IPS-18c (cell line): Measurements from ENCODE around the gene BANP.
"Not testable (repeated sequence)": the region's sequence is repeated elsewhere in the genome, so short reads cannot be mapped to it uniquely, and the experiment has no call there.

Source experiments
- H3K4me3 ChIP-seq: 2 replicates; pipeline ENCODE4 v1.7.0; 2013; ENCODE audit warnings: low read depth, mild to moderate bottlenecking, low read length, moderate library complexity; ENCODE audit not compliant: insufficient read depth
- H3K9me3 ChIP-seq: one replicate; pipeline ENCODE4 v1.6.1; 2013; ENCODE audit warnings: mild to moderate bottlenecking, low read length, moderate library complexity; ENCODE audit not compliant: control insufficient read depth, insufficient read depth

The BANP gene

DNA sequence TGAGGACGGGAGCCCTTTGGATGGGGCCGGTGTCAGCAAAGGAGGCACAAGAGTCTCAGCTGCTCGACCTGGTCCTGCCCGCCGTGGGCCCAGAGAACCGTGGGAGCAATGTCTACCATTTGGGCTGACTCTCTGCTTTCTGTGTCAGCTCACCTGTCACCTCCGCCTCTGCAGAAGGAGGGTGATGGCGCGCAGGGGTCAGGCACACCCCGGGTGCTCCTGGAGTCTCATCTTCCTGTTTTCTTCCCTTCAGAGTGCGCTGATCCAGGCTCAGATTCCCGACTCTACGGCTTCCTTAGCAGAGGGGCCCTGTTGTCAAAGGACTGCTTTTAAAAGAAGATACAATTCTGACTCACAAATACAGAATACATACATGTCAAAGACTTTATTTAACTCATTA is 167.1 kb downstream of the BANP start:
- Histone ChIP-seq H3K9me3 (no peaks in the 10 kb centered on the region), H3K4me3 (no peak overlapping the region)

DNA sequence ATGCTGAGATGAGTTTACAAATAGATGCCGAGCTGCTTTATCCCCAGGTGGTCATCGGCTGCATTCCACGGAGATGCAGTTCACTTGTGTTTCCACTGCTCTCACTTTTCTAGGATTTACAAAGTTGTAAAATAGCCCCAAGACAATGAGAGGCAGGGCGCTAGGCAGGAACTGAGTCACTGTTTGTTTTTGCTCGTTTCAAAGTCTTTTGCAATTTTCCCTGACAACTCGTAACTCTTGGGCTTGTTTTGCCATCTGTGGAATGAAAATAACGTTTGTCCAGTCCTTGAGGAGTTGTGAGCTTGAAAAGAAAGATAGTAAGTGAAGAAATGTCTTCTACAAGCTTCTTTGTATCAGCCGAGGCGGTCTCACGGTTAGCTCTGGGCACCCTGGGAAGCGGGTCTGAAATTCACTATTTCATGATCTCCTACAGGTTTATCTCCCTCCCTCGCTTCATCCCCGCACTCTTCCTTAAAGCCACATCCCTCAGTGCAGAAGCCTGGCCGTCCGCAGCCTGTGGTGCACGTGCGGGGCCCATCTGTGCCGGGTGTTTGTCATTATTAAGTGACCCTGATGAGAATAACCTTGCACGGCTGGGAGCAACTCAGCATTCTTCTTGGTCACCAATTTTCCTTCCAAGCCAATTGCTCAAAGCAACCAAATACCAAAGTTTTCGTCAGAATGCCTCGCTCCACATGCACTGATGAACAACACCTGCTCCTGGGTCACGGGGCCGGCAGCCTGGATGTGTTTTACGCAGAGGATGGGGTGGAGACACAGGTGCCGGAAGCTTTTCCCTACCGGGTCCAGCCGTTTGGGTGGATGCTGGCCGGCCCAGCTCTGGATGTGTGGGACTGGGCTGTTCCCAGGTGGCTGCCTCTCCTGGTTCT is 167.9 kb downstream of the BANP start:
- H3K4me3 ChIP-seq = not testable (repeated sequence)

DNA sequence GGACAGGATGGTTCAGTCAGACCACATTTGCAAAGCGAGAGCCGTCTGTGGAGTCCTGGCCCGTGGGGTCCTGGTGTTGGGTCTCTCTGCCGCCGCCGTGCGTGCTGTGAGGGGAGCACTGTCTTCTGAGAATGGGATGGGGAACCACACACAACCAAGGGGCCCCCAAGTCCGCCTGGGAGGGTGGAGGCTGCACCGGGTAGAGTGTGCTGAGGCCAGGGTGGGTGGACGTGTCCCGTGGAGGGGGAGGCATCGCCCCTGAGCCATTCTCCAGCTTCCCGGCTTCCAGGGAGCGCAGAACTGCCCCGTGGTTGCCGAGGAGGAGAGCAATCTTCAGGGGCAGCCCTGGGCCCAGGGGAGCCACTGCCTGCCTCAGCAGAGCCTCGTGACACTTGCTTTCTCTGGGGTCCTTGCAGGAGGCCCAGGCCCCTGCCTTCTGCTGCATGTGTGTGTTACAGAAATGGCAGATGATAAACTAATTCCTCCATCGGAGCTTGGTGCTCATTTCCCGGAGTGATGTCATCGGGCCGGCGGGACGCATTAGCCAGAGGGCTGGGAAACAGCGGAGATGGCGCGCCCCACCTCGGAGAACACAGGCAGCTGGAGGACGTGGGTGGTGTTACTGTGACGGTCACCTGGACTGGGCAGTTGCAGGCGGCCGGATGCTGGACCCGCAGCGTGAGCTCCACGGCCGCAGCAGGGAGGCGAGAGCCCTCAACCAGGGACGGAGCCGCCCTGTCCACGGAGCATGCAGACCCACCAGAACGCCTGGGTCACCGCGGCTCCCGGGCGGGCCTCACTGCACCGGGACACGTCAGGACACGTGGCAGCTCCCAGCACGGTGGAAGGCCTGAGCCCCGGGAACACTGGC is 168.9 kb downstream of the BANP start:
- not testable (repeated sequence) for H3K9me3 ChIP-seq, H3K4me3 ChIP-seq

More for the DNA sequence above, 167.9 kb downstream of the BANP start:
- not testable (repeated sequence) for H3K9me3 ChIP-seq

DNA sequence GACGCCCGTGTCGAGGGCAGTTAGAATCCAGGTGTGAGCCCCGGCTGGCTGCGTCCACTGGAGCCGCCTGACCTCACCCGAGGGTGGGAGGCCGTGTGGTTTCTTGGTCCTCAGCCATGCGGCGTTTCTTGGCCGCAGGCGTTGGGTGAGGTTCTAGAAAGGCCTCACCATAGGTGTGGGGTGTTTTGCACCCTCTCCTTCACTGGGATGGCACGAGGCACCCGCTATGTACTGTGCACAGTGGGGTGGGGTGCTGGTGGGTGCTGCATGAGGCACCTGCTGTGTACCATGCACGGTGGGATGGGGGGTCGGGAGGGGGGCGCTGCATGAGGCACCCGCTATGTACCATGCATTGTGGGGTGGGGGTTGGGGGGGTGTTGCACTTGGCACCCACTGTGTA is 169.6 kb downstream of the BANP start:
- H3K9me3 ChIP-seq = no peaks in the 10 kb centered on the region

DNA sequence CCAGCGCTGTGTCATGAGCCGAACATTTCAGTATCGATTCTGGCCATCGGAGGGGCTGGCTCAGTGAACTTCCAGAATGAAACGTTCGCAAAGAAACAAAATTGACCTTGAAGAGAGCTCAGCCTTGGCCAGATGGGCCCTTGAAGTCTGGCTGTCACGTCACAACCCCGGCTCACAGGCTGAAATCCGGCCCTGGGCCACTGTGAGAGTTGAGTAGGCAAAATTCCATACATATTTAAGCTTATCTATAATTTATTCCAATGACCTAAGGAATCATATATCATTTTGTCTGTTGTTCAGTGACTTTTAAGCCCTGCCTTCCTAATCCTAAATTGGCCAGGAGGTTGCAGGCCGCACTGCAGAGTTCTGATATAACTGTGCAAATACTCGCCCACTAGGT is 170.2 kb downstream of the BANP start:
- H3K9me3 ChIP-seq, H3K4me3 ChIP-seq: not testable (repeated sequence)

More for the DNA sequence above, 169.6 kb downstream of the BANP start:
- H3K4me3 ChIP-seq = no peak overlapping the region

DNA sequence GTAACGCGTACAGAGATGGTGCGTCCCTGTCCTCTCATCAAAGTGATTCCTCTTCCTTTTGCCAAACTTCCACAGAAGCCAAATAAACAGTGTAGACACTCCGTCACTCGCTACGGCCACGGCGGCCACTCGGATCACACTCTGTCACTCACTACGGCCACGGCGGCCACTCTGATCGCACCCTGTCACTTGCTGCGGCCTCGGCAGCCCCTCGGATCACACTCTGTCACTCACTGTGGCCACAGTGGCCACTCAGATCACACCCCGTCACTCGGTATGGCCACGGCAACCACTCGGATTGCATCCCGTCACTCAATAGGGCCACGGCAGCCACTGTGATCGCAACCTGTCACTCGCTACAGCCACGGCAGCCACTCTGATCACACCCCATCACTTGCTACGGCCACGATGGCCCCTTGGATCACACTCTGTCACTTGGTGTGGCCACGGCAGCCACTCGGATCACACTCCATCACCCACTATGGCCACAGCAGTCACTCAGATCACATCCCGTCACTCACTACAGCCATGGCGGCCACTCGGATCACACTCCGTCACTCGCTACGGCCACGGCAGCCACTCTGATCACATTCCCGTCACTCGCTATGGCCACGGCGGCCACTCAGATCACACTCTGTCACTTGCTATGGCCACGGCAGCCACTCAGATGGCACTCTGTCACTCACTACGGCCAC is 170.8 kb downstream of the BANP start:
- H3K9me3 ChIP-seq = no peaks in the 10 kb centered on the region
- H3K4me3 ChIP-seq = no peak overlapping the region
